GM19372 (cell line): ENCODE results near the gene ARL5C.
"Not testable (repeated sequence)": the region's sequence is repeated elsewhere in the genome, so short reads cannot be mapped to it uniquely, and the experiment has no call there.

ENCODE experiments used
- ATAC-seq: cut with Tn5 transposase; IDR thresholded peaks from one replicate; pipeline ENCODE4 v1.9.1; 2021; ENCODE audit warnings: mild to moderate bottlenecking, low read depth, moderate library complexity; ENCODE audit not compliant: unreplicated experiment

Gene ARL5C

GRCh38 chr17:39144416-39144840 lies 21.5 kb downstream of the ARL5C start:
- no peak for ATAC-seq

DNA sequence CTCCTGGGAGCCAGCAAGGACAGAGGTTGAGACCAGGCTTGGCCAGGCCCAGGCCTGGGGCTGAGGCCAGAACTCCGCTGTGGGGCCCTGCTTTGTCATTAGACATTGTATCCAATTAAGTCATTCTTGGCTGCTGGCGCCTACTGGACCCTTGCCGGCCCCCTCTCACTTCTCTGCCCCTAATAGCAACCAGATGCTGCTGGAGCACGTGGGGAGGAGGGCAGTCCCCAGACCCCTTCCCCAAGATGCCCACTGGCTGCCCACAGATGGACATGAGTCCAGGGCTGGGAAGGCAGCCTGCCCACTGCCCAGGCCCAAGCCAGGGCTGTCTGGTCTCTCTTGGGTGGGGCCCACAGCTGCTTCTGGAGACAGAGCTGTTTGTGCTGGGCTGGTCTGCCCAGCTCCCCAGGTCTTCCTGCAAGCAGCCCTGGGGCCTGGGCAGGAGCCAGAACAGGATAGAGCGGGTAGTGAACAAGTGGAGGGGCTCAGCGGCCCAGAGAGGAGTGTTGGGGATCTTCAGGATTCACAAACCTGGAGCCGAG lies 22.3 kb downstream of the ARL5C start:
- ATAC-seq: no peak

DNA sequence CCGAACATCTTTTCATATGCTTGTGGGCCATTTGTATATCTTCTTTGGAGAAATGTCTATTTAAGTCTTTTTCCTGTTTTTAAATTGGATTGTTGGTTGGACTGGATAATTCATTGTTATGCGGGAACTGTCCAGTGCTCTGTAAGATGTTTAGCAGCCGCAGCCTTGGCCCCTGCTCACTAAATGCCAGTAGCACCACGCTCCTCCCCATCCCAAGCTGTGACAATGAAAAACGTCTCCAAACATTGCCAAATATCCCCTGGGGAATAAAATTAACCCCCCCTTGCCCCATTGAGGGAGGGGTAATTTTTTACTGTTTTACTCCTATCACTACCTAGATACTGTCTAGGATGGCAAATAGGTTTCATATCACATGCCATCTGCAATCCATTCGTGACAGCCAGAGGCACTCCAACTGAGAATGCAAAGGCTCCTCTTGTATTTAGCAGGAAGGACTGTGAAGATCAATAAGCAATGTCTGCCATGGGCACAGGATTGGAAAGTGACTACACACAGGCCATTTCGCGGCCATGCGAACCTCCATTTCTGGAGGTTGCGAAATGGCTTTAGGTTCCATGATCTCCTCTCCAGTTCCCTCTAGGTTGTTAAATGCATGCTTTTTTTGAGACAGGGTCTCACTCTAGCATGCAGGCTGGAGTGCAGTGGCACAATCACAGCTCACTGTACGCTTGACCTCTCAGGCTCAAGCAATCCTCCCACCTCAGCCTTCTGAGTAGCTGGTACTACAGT lies 23.9 kb downstream of the ARL5C start:
- no peak for ATAC-seq

GRCh38 chr17:39141294-39141693 lies 24.7 kb downstream of the ARL5C start:
- ATAC-seq: no peak

DNA sequence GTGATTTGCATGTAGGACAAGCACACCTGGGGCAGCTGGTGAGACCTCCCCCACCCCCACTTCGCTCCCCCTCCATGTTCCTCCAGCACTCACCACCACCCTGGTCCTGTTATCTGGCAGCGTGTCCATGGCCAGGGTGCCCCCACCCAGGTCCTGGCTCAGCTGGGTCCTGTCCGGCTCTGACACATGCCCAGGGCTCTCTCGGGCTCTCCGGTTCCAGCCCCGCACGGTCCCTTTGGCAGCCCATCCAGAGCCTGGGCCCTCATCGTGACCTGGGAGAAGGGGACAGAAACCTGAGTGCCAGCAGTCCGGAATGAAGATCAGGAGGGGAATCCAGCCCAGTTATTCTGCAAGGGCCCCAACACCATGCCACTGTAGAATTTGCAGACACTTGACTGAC lies 26.4 kb downstream of the ARL5C start:
- ATAC-seq: no peak

- ATAC-seq: no peak
Measured at GRCh38 chr17:39139161-39139511, 26.8 kb downstream of the ARL5C start.

- no peak for ATAC-seq
Measured at GRCh38 chr17:39138431-39139160, 27.4 kb downstream of the ARL5C start.

GRCh38 chr17:39134878-39135277 lies 31.1 kb downstream of the ARL5C start:
- ATAC-seq: no peak

- ATAC-seq: no peak
Measured at GRCh38 chr17:39132192-39132610, 33.8 kb downstream of the ARL5C start.

DNA sequence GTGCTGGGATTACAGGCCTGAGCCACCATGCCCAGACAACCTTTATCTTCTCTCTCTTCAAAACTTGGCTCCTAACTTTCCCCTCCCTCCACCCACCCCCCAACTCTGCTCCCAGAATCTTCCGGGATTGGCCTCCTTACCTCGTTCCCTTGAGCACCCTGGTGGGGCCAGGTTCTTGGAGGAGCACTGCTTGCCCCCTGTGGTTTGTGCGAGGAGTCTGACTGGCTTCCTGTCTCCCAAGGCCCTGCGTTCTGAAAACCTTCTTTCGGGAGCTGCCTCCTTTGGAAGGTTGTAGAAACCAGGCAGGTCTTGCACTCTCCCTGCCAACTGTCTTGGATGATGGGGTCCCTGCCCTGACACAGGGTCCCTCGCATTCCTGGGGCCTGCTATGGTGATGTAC lies 34.3 kb downstream of the ARL5C start:
- ATAC-seq: no peak

GRCh38 chr17:39130205-39130604 lies 35.8 kb downstream of the ARL5C start:
- no peak for ATAC-seq

DNA sequence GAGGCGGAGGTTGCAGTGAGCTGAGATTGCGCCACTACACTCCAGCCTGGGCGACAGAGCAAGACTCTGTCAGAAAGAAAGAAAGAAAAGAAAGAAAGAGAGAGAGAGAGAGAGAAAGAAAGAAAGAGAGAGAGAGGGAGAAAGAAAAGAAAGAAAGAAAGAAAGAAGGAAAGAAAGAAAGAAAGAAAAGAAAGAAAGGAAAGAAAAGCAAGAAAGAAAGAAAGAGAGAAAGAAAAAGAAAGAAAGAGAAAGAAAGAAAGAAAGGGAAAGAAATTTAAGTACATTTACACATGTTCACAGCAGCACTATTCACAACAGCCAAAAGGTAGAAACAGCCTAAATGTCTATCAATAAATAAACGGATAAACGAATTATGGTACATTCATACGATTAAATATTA lies 36.4 kb downstream of the ARL5C start:
- not testable (repeated sequence) for ATAC-seq

DNA sequence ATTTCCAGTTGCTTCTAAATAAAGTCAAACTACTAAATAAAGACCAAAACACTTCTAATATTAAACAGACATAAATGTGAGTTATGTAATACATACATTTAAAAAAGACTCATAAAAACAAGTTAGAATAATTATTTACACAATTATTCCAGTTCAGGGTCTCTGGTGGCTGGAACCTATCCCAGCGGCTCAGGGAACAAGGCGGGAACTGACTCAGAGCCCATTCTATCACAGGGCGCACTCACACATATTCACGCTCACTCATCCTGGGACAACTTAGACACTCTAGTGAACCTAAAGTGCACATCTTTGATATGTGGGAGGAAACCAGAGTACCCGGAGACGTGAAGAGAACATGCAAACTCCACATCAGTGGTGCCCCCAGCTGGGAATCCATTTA lies 39.5 kb downstream of the ARL5C start:
- no peak for ATAC-seq

GRCh38 chr17:39125143-39125875 lies 40.7 kb downstream of the ARL5C start:
- ATAC-seq: no peak

DNA sequence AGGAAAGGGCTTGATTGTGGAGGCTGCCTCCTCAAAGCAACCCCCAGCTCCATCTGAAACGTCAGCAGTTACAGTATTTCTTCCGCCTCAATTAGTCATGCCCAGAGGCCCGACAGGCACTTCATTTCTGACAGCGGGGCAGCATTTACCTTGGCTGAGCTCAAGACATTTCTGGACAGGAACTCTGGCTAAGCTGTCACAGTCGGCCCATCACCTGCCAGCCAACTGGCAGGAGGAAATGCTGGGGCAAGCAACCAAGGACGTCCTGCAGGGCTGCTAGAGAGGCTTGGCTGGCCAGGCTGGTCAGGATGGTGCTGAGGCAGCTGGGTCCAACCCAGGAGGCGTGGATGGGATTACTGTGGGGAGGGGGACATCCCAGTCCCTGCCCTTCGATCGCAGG lies 42.3 kb downstream of the ARL5C start:
- no peak for ATAC-seq

- ATAC-seq: no peak
Measured at GRCh38 chr17:39122991-39123390, 43.0 kb downstream of the ARL5C start.

DNA sequence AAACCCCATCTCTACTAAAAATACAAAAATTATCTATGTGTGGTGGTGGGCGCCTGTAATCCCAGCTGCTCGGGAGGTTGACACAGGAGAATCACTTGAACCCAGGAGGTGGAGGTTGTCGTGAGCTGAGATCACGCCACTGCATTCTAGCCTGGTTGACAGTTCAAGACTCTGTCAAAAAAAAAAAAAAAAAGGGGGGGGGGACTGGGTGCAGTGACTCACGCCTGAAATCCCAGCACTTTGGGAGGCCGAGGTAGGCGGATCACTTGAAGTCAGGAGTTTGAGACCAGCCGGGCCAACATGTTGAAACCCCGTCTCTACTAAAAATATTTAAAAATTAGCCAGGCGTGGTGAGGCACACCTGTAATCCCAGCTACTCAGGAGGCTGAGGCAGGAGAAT lies 44.0 kb downstream of the ARL5C start:
- ATAC-seq: not testable (repeated sequence)

DNA sequence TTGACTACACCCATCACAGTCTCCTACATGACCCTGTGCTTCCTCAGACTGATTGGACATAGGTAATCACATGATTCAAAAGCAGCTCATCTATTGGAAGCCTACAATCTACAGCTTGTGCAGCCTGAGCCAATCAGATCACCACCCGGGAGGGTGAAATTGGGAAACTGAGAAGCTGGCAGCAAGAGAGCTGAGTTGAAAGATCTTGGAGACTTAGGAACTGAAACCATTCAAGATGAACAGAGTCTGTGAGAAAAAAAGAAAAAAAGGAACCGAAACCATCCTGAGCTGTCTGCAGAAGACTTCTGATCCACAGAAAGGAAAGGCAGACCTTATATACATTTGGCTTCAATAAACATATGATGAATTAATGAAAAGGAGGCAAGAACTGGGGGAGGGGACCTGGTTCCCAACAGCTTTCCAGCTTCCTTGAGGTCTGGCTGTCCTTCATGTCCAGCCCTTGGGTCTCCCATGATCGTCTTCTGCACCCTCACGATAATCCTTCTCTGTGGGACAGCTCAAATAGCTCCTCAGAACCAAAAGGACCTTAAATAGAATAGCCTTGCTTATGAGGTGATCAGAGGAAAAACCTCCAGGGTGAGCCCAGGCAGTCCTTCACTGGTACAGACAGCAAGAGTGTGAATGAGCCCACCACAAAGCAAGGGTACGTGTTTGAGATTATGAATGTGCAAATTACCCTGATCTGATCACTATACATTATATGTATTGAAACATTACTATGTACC lies 47.1 kb downstream of the ARL5C start:
- no peak for ATAC-seq

GRCh38 chr17:39116224-39116623 lies 49.7 kb downstream of the ARL5C start:
- ATAC-seq: no peak

DNA sequence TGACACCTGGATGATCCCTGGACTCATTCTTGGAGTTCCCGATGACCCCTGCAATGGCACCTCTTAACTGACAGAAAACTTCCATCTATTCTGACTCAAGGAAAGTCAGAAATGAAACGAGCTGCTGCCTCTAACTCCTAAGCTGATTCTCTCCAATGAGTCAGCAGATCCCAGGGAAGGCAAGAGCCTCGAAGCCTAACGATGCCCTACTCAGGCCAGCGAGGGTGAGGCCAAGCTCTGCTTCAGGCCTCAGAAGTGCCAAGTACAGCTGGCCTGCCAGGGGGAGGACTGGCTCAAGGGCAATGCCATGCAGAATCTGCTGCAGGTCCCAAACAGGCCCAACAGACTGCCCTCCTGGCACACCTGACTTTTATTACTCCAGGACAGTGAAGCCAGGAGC lies 50.8 kb downstream of the ARL5C start:
- ATAC-seq: no peak
